NB4 (cell line): ENCODE results near the gene BLVRB.

ENCODE experiments used
- DNase-seq: peaks from one replicate; pipeline ENCODE4 v3.0.0; 2010; ENCODE audit warnings: low read depth
- H3K4me3 ChIP-seq: one replicate; pipeline ENCODE4 v1.5.1; 2011; ENCODE audit warnings: mild to moderate bottlenecking, low read depth, low read length, moderate library complexity
- CTCF ChIP-seq: IDR thresholded peaks from one replicate; pipeline ENCODE4 v1.5.1; 2012; ENCODE audit warnings: low read depth, low read length
- MYC ChIP-seq: IDR thresholded peaks from 2 replicates; pipeline ENCODE4 v1.6.1; 2011; ENCODE audit warnings: low read depth, low read length
- POLR2A ChIP-seq: IDR thresholded peaks from 2 replicates; pipeline ENCODE4 v1.6.1; 2011; ENCODE audit warnings: mild to moderate bottlenecking; ENCODE audit not compliant: insufficient read length; ENCODE audit errors: extremely low read depth
- TF ChIP-seq, protein P1 (sequence below): IDR thresholded peaks from 2 replicates; pipeline ENCODE4 v1.6.1; 2011; ENCODE audit warnings: low read depth, low read length

Gene BLVRB

DNA sequence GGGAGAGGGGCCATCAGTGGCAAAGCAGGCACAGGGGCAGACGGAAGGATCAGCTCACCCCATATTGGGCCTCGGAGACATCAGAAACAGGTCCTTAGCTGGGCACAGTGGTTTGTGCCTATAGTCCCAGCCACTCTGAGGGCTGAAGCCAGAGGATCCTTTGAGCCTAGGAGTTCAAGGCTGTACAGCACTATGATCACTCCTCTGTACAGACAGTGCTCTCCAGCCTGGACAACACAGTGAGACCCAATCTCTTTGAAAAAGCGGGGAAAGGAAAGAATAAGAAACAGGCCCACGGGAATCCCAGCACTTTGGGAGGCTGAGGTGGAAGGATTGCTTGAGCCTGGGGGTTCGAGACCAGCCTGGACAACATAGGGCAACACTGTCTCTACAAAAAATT, 45.8 kb downstream of the BLVRB start:
- TF ChIP-seq MYC (no peak), CTCF (no peak), POLR2A (no peak)
- TF ChIP-seq, protein P1, sequence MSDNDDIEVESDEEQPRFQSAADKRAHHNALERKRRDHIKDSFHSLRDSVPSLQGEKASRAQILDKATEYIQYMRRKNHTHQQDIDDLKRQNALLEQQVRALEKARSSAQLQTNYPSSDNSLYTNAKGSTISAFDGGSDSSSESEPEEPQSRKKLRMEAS: no peak
- H3K4me3 ChIP-seq: no peak overlapping the region

DNA sequence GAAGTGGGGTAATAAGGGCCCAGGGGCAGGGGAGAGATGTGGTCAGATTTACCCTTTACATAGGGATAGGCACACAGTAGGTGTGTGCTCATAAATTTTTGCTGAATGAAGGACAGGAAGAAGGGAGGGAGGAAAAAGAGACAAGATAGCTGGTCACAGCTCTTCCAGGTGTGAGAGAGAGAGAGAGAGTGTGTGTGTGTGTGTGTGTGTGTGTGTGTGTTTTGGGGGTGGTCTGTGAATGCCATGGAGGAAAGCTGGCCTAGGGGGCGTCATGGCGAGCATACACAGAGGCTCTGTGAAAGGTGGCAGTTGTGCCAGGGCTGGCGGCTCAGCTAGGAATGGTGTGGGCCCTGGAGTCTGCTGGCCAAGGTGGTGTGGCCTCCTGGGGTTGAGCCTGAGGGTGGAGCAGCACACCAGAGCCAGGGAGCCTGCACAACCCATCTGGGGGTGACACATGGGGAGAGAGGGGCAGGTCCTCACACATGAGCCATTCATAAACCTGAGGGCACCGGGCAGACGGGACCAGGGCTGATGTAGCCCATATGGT, 46.4 kb downstream of the BLVRB start:
- TF ChIP-seq MYC (no peak), POLR2A (no peak), CTCF (no peak)
- TF ChIP-seq, protein P1: no peak
- no peak for DNase-seq
- H3K4me3 ChIP-seq: no peak overlapping the region

More for the DNA sequence above, 45.8 kb downstream of the BLVRB start:
- DNase-seq: no peak

DNA sequence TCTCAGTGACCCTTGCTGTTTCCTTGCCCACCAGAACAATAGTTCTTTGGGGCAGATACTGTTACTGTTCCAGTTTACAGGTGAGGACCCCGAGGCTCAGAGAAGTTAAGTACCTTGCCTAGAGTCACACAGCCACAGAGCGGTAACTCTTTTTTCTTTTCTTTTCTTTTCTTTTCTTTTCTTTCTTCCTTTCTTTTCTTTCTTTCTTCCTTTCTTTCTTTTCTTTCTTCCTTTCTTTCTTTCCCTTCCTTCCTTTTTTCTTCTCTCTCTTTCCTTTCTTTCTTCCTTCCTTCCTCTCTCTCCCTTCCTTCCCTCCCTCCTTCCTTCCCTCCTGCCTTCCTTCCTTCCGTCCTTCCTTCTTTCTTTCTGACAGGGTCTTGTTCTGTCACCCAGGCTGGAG, 47.5 kb downstream of the BLVRB start:
- DNase-seq: no peak
- TF ChIP-seq, protein P1: no peak
- TF ChIP-seq POLR2A (no peak), MYC (no peak), CTCF (no peak)
- no peak overlapping the region for H3K4me3 ChIP-seq

- no peak overlapping the region for H3K4me3 ChIP-seq
- DNase-seq: no peak
- TF ChIP-seq CTCF: no peak
- TF ChIP-seq, protein P1: no peak
- no peak for TF ChIP-seq POLR2A
- TF ChIP-seq MYC: no peak
These were observed 47.9 kb downstream of the BLVRB start for GRCh38 chr19:40417643-40417981.

GRCh38 chr19:40416918-40417642, 48.5 kb downstream of the BLVRB start:
- TF ChIP-seq MYC (no peak), POLR2A (no peak), CTCF (no peak)
- TF ChIP-seq, protein P1: no peak
- no peak overlapping the region for H3K4me3 ChIP-seq
- no peak for DNase-seq
